H9 (cell line): ENCODE results near the gene MMAA. TPM values are rescaled to one million over a fixed set of nuclear protein-coding genes. Genes with fewer than 3 reads are reported as not detected.

ENCODE experiments used
- DNase-seq: peaks from one replicate; pipeline ENCODE4 v3.0.0-alpha.2; 2017
- H2AFZ ChIP-seq: one replicate; pipeline ENCODE4 v1.6.1; 2013; ENCODE audit warnings: mild to moderate bottlenecking, low read length, control low read depth, moderate library complexity
- H2AK5ac ChIP-seq: 2 replicates; pipeline ENCODE4 v1.6.1; 2013; ENCODE audit warnings: low read length, control low read depth, mixed read lengths; ENCODE audit not compliant: insufficient read length
- H2BK120ac ChIP-seq: one replicate; pipeline ENCODE4 v1.6.1; 2013; ENCODE audit warnings: low read depth, mild to moderate bottlenecking, low read length, control low read depth, inconsistent platforms; ENCODE audit not compliant: poor library complexity, severe bottlenecking
- H2BK12ac ChIP-seq: 2 replicates; pipeline ENCODE4 v1.6.1; 2013; ENCODE audit warnings: low read length, control low read depth, mixed read lengths, low read depth; ENCODE audit not compliant: insufficient read length
- H2BK15ac ChIP-seq: 2 replicates; pipeline ENCODE4 v1.6.1; 2013; ENCODE audit warnings: low read depth, low read length, control low read depth
- H2BK20ac ChIP-seq: one replicate; pipeline ENCODE4 v1.6.1; 2013; ENCODE audit warnings: low read depth, mild to moderate bottlenecking, low read length, control low read depth, inconsistent platforms; ENCODE audit not compliant: poor library complexity, severe bottlenecking
- H2BK5ac ChIP-seq: 2 replicates; pipeline ENCODE4 v1.6.1; 2013; ENCODE audit warnings: low read length, control low read depth, mixed read lengths; ENCODE audit not compliant: insufficient read length
- H3K14ac ChIP-seq: 2 replicates; pipeline ENCODE4 v1.6.1; 2013; ENCODE audit warnings: low read length, control low read depth; ENCODE audit not compliant: insufficient read depth
- H3K18ac ChIP-seq: 2 replicates; pipeline ENCODE4 v1.6.1; 2013; ENCODE audit warnings: low read depth, mild to moderate bottlenecking, mixed read lengths, low read length, control low read depth; ENCODE audit not compliant: insufficient read length
- H3K23ac ChIP-seq: 2 replicates; pipeline ENCODE4 v1.6.1; 2013; ENCODE audit warnings: low read length, control low read depth, mixed read lengths, low read depth; ENCODE audit not compliant: insufficient read length
- H3K23me2 ChIP-seq: 2 replicates; pipeline ENCODE4 v1.6.1; 2013; ENCODE audit warnings: low read depth, mild to moderate bottlenecking, mixed read lengths, low read length, control low read depth; ENCODE audit not compliant: insufficient read length, poor library complexity, severe bottlenecking
- H3K27ac ChIP-seq: 2 replicates; pipeline ENCODE4 v1.5.1; 2013; ENCODE audit warnings: low read length, control low read depth, mixed read lengths, low read depth; ENCODE audit not compliant: insufficient read length
- H3K27me3 ChIP-seq: 2 replicates; pipeline ENCODE4 v1.6.1; 2013; ENCODE audit warnings: low read length, control low read depth, inconsistent platforms; ENCODE audit not compliant: insufficient read depth
- H3K4ac ChIP-seq: 2 replicates; pipeline ENCODE4 v1.6.1; 2013; ENCODE audit warnings: low read depth, mild to moderate bottlenecking, control low read depth, inconsistent platforms, low read length, moderate library complexity
- H3K4me1 ChIP-seq: 2 replicates; pipeline ENCODE4 v1.6.1; 2013; ENCODE audit warnings: low read length, control low read depth, inconsistent platforms; ENCODE audit not compliant: insufficient read depth
- H3K4me2 ChIP-seq: 2 replicates; pipeline ENCODE4 v1.6.1; 2013; ENCODE audit warnings: low read length, control low read depth, mixed read lengths; ENCODE audit not compliant: insufficient read length, insufficient read depth
- H3K56ac ChIP-seq: 2 replicates; pipeline ENCODE4 v1.6.1; 2013; ENCODE audit warnings: low read depth, mild to moderate bottlenecking, mixed read lengths, low read length, control low read depth; ENCODE audit not compliant: insufficient read length
- H3K79me1 ChIP-seq: 2 replicates; pipeline ENCODE4 v1.6.1; 2013; ENCODE audit warnings: low read depth, mild to moderate bottlenecking, moderate library complexity, low read length, control low read depth, inconsistent platforms; ENCODE audit not compliant: insufficient read depth, poor library complexity, severe bottlenecking
- H3K79me2 ChIP-seq: 2 replicates; pipeline ENCODE4 v1.6.1; 2013; ENCODE audit warnings: low read length, control low read depth, inconsistent platforms; ENCODE audit not compliant: insufficient read depth
- H3K9ac ChIP-seq: 2 replicates; pipeline ENCODE4 v1.6.1; 2013; ENCODE audit warnings: low read length, control low read depth, mixed read lengths; ENCODE audit not compliant: insufficient read length; ENCODE audit errors: extremely low read depth
- H3K9me3 ChIP-seq: one replicate; pipeline ENCODE4 v1.6.1; 2013; ENCODE audit warnings: low read depth, low read length, inconsistent platforms; ENCODE audit not compliant: control insufficient read depth
- H3T11ph ChIP-seq: one replicate; pipeline ENCODE4 v1.6.1; 2013; ENCODE audit warnings: mild to moderate bottlenecking, low read length, control low read depth, inconsistent platforms
- H4K20me1 ChIP-seq: one replicate; pipeline ENCODE4 v1.6.1; 2013; ENCODE audit not compliant: control insufficient read depth, insufficient read length, insufficient read depth
- H4K5ac ChIP-seq: 2 replicates; pipeline ENCODE4 v1.6.1; 2013; ENCODE audit warnings: low read depth, mild to moderate bottlenecking, mixed read lengths, low read length, control low read depth; ENCODE audit not compliant: insufficient read length
- H4K8ac ChIP-seq: replicated peaks from 2 replicates; pipeline ENCODE4 v1.6.1; 2013; ENCODE audit warnings: low read length, control low read depth, mixed read lengths, low read depth; ENCODE audit not compliant: insufficient read length
- H4K91ac ChIP-seq: 2 replicates; pipeline ENCODE4 v1.6.1; 2013; ENCODE audit warnings: low read depth, mild to moderate bottlenecking, moderate library complexity, mixed read lengths, low read length, control low read depth; ENCODE audit not compliant: insufficient read length
- H3K27ac Mint-ChIP-seq, 3 experiments: 2 replicates in 2 of 3; 3 replicates in 1 of 3; pipeline ENCODE4 v1.8.0; 2020 to 2021; ENCODE audit warnings: mixed read lengths in 3 of 3, mild to moderate bottlenecking in 1 of 3, moderate library complexity in 1 of 3
- H3K27me3 Mint-ChIP-seq: 2 replicates; pipeline ENCODE4 v1.8.0; 2021; ENCODE audit warnings: low read depth, mild to moderate bottlenecking, moderate library complexity, mixed read lengths
- H3K36me3 Mint-ChIP-seq, 3 experiments: 2 replicates in 2 of 3; 3 replicates in 1 of 3; pipeline ENCODE4 v1.8.0; 2020 to 2021; ENCODE audit warnings: low read depth in 3 of 3, mixed read lengths in 3 of 3; ENCODE audit not compliant: insufficient read depth in 1 of 3
- H3K4me1 Mint-ChIP-seq, 2 experiments: 2 replicates each; pipeline ENCODE4 v1.8.0; 2020; ENCODE audit warnings: mixed read lengths in 2 of 2
- H3K4me3 Mint-ChIP-seq, 2 experiments: 2 replicates in 1 of 2; 3 replicates in 1 of 2; pipeline ENCODE4 v1.8.0; 2020 to 2021; ENCODE audit warnings: mild to moderate bottlenecking in 2 of 2, mixed read lengths in 2 of 2, moderate library complexity in 1 of 2
- H3K9me3 Mint-ChIP-seq, 2 experiments: 2 replicates in 1 of 2; 3 replicates in 1 of 2; pipeline ENCODE4 v1.8.0; 2020; ENCODE audit warnings: mild to moderate bottlenecking in 2 of 2, mixed read lengths in 2 of 2, moderate library complexity in 1 of 2
- WGBS: extraction: QIAGEN DNeasy Blood & Tissue Kit; methylation state at CpG from one replicate; pipeline ENCODE4 v1.1.7; 2013; ENCODE audit warnings: missing lambda C conversion rate, low lambda C conversion rate, mixed read lengths; ENCODE audit not compliant: insufficient read length; ENCODE audit errors: extremely low coverage; 5-methylcytosine and 5-hydroxymethylcytosine counted together
- total RNA-seq: library from RNA; stranded (reverse); gene quantifications from 2 replicates; pipeline ENCODE4 v1.2.1, GENCODE V29; 2021
- TF ChIP-seq, protein P1 (sequence below): fragments of 200-600 bp; sonication (generic); conservative IDR thresholded peaks from 3 replicates; pipeline ENCODE4 v1.8.0; 2021; ENCODE audit warnings: antibody characterized with exemption, mild to moderate bottlenecking

MMAA gene
- total RNA-seq, 1 experiment from 2014 or later = 3.0 TPM

- H3K79me1 ChIP-seq = no peaks in the 10 kb centered on the region
- H3K9me3 Mint-ChIP-seq = peaks cover 2 to 13% of the 10 kb centered on the region in 2 experiments
- H3K27me3 Mint-ChIP-seq = no peaks in the 10 kb centered on the region; the same call in 1 of the 2 replicates
- no peak overlapping the region for H2BK120ac ChIP-seq
- H3K27ac ChIP-seq = no peak overlapping the region
- no peaks in the 10 kb centered on the region for H3K4me1 ChIP-seq
- H3K27ac Mint-ChIP-seq = no peak overlapping the region
- no peak overlapping the region for H3K9ac ChIP-seq
- no peak overlapping the region for H3K14ac ChIP-seq
- no peak overlapping the region for H2AFZ ChIP-seq
- no peaks in the 10 kb centered on the region for H3K23me2 ChIP-seq
- H3K4me2 ChIP-seq = no peak overlapping the region
- no CpG with 5 or more reads among the region's 4 CpGs for WGBS
- H3K9me3 ChIP-seq = peaks cover 4% of the 10 kb centered on the region
- H2BK20ac ChIP-seq = no peak overlapping the region
- no peak overlapping the region for H3K56ac ChIP-seq
- no peak overlapping the region for H3K4ac ChIP-seq
- no peak overlapping the region for H2BK12ac ChIP-seq
- no peak overlapping the region for H4K8ac ChIP-seq
- no peak overlapping the region for H4K91ac ChIP-seq
- H3K79me2 ChIP-seq = no peaks in the 10 kb centered on the region
- no peak overlapping the region for H2BK5ac ChIP-seq
- no peaks in the 10 kb centered on the region for H3K27me3 ChIP-seq
- H3K4me3 Mint-ChIP-seq = no peak overlapping the region
- H3K23ac ChIP-seq = no peak overlapping the region
- H4K20me1 ChIP-seq = no peaks in the 10 kb centered on the region
- TF ChIP-seq, protein P1, sequence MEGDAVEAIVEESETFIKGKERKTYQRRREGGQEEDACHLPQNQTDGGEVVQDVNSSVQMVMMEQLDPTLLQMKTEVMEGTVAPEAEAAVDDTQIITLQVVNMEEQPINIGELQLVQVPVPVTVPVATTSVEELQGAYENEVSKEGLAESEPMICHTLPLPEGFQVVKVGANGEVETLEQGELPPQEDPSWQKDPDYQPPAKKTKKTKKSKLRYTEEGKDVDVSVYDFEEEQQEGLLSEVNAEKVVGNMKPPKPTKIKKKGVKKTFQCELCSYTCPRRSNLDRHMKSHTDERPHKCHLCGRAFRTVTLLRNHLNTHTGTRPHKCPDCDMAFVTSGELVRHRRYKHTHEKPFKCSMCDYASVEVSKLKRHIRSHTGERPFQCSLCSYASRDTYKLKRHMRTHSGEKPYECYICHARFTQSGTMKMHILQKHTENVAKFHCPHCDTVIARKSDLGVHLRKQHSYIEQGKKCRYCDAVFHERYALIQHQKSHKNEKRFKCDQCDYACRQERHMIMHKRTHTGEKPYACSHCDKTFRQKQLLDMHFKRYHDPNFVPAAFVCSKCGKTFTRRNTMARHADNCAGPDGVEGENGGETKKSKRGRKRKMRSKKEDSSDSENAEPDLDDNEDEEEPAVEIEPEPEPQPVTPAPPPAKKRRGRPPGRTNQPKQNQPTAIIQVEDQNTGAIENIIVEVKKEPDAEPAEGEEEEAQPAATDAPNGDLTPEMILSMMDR = no peak
- peaks cover 0 to 9% (median 2%) of the 10 kb centered on the region in 3 experiments; a peak in 3 of 7 replicates for H3K36me3 Mint-ChIP-seq
- H3T11ph ChIP-seq = no peak overlapping the region
- no peak overlapping the region for H4K5ac ChIP-seq
- H2BK15ac ChIP-seq = no peak overlapping the region
- H3K18ac ChIP-seq = no peak overlapping the region
- DNase-seq = no peak
- no peaks in the 10 kb centered on the region for H3K4me1 Mint-ChIP-seq
- no peak overlapping the region for H2AK5ac ChIP-seq
Measured at GRCh38 chr4:145602129-145602760, 16.9 kb upstream of the MMAA start.
